ENCODE measurements around the gene POU2F3. TPM values are rescaled to one million over a fixed set of nuclear protein-coding genes. Genes with fewer than 3 reads are reported as not detected.

POU2F3 gene
- total RNA-seq: under 1 TPM in 3 of 4 donors, not detected in 1; 0.17 to 0.31 (median 0.22) TPM
- 0.05 TPM for polyA plus RNA-seq
- long read RNA-seq, donor 1: 0 reads
- long read RNA-seq, donor 2: 0 reads
- long read RNA-seq, donor 3: 0 reads
- long read RNA-seq, donor 4: 0 reads

DNA sequence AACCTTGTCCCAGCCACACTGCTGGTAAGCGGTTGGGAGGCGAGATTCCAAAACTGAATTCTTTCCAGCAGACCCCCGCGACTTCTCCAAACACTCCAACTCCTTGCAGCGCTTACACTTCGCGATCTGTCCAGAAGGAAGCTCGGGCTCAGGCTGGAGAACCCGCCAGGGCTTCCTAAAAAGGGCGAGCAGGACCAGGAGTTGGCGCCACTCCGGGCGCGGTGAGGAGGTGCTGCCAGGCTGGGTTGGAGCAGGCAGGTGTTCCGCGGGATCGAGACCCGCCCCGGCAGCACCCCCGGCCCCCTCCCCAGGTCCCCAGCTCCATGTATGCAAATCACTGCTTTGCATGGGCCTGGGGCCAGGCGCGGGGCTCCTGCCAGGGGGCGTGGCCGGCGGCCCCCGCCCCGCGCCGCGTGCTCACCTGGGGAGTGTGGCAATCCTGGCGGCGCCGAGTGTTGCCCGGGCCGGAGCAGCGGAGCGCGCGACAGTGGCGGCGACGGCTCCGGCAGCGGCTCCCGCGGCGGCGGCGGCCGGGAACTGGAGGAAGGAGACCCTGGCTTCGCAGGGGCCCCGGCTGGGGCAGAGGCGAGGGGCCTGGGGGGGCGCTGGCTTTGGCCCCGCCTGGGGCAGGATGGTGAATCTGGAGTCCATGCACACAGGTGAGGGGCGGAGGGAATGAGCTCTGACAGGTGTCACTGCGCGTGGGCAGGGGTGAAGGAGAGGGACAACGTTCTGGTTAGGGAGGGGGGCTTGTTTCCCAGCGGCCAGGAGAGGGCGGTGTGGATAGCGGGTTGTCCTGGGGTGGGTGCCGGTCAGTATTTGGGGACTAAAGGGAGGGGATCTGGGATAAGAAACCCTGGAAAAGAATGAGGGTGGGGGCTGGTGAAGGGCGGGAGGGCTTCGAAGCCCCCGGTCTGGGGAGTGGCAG lies at the start of gene POU2F3:
TSS of gene POU2F3 (plus strand) at position 428 of the 928 bp plus-strand sequence. CDS start at position 632, 204 bp downstream.
- intact Hi-C loops (cut with DNase I): loop anchor here in 2 of 4 donors (2.0 to 5.0 kb wide), 2 partner anchors 55 to 62 kb away; no protein-coding TSS in a partner anchor
- WGBS: 6% methylated on average over 66 of the region's 66 CpGs
- no peak for DNase-seq
- Histone ChIP-seq H3K4me1 (ENCODE audit: control insufficient read depth, insufficient read depth, low read length) (no peaks in the 10 kb centered on the region), H3K9me3 (ENCODE audit: control insufficient read depth, low read length) (no peaks in the 10 kb centered on the region), H3K27ac (ENCODE audit: low read length) (no peak within 1 kb of the TSS), H3K4me3 (ENCODE audit: low read length) (no peak within 1 kb of the TSS), H3K27me3 (ENCODE audit: control insufficient read depth, insufficient read depth) (no peaks in the 10 kb centered on the region)
- ATAC-seq: no peak

DNA sequence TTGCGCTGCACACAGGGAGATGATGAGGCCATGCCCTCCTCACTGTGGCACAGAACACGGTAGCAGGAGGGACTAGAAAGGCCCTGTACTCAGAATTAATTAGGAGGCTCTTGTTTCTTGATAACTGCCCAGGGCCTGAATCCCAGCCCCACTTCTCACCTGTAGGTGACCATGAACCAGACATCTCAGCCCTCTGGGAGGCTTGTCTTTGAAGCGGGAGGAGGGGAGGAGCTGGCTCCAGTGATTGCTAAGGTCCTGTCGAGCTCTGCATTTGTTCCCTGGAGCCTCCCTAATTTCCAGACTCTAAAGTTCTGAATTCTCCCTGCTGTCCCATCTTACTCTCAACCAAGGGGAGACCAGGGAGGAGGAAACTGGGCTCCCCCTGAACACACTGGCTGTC lies 48.9 kb upstream of the POU2F3 start:
- DNase-seq: peak in 1 of 3 donors; percentile 6
- H3K4me1 ChIP-seq (ENCODE audit: control insufficient read depth, insufficient read depth, low read length): peaks cover 2% of the 10 kb centered on the region
- intact Hi-C loops (cut with DNase I): no loop called here
- H3K4me3 ChIP-seq (ENCODE audit: low read length): no peak overlapping the region
- no peaks in the 10 kb centered on the region for H3K27me3 ChIP-seq (ENCODE audit: control insufficient read depth, insufficient read depth)
- WGBS: 86% methylated on average over 4 of the region's 4 CpGs
- no peak overlapping the region for H3K27ac ChIP-seq (ENCODE audit: low read length)
- no peak for ATAC-seq
- H3K9me3 ChIP-seq (ENCODE audit: control insufficient read depth, low read length): no peaks in the 10 kb centered on the region

DNA sequence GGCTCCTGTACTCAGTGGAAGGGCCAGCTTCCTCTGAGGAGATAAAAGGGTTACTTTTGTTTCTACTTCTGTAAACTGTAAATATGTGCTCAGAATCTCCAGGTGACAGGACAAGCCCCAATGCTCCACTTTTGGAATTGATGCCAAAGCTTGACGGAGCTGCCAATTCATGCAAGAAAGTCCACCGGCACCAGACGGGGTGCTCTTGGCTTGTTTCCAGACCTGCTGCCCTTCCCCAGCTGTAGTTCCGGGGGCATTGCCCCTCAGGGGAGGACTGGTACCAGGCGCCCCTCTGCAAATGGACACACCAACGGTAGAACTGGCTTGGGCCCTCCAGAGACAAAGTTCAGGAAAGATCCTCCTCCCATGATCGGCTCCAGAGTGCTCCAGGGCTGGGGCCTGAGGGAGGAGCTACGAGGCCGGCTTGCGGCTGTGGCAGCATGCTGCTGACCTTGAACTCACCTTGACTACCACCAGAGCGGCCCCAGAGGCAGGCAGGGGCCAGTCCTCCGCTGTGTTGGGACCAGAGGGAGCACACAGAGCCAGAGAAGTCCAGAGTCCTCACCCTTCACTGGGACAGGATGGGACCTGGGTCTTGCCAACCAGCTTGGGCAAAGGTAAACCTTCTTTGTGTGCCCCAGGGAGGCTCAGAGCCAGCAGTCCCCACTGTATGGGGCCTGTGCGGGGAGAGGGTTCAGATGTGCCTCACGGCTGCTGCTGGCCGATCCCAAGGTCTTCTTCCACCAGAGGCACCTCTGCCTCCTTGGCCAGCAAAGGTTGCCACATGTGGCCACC lies 46.9 kb upstream of the POU2F3 start:
- intact Hi-C loops (cut with DNase I): no loop called here
- no peak overlapping the region for H3K27ac ChIP-seq (ENCODE audit: low read length)
- no peaks in the 10 kb centered on the region for H3K4me1 ChIP-seq (ENCODE audit: control insufficient read depth, insufficient read depth, low read length)
- H3K4me3 ChIP-seq (ENCODE audit: low read length): no peak overlapping the region
- no peaks in the 10 kb centered on the region for H3K9me3 ChIP-seq (ENCODE audit: control insufficient read depth, low read length)
- DNase-seq (peak in 1 of 3 donors; percentile 39), ATAC-seq (no peak)
- WGBS: 76% methylated on average over 15 of the region's 15 CpGs
- H3K27me3 ChIP-seq (ENCODE audit: control insufficient read depth, insufficient read depth): no peaks in the 10 kb centered on the region

DNA sequence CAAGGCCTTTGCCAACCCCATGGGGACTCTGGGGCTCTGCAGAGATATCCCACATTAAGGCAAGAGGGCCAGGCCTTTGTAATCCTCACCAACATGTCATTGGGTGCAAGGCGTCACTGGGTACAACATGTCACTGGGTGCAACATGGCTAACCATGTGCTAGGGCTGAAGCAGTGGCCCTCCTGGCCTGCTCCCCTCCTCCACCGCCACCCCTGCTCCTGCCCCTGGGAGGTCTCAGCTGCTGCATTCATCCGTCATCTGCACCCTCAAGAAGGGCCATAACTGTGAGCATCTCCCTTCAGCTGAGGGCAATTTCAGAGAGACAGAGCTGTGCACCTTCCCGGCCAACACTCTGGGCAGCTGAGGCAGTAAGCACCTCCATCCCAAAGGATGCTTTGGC lies 45.8 kb upstream of the POU2F3 start:
- H3K9me3 ChIP-seq (ENCODE audit: control insufficient read depth, low read length): no peaks in the 10 kb centered on the region
- DNase-seq (peak in 1 of 3 donors; percentile 4), ATAC-seq (no peak)
- H3K27ac ChIP-seq (ENCODE audit: low read length): no peak overlapping the region
- H3K4me1 ChIP-seq (ENCODE audit: control insufficient read depth, insufficient read depth, low read length): no peaks in the 10 kb centered on the region
- WGBS: 96% methylated on average over 4 of the region's 4 CpGs
- H3K4me3 ChIP-seq (ENCODE audit: low read length): no peak overlapping the region
- H3K27me3 ChIP-seq (ENCODE audit: control insufficient read depth, insufficient read depth): no peaks in the 10 kb centered on the region
- intact Hi-C loops (cut with DNase I): no loop called here

DNA sequence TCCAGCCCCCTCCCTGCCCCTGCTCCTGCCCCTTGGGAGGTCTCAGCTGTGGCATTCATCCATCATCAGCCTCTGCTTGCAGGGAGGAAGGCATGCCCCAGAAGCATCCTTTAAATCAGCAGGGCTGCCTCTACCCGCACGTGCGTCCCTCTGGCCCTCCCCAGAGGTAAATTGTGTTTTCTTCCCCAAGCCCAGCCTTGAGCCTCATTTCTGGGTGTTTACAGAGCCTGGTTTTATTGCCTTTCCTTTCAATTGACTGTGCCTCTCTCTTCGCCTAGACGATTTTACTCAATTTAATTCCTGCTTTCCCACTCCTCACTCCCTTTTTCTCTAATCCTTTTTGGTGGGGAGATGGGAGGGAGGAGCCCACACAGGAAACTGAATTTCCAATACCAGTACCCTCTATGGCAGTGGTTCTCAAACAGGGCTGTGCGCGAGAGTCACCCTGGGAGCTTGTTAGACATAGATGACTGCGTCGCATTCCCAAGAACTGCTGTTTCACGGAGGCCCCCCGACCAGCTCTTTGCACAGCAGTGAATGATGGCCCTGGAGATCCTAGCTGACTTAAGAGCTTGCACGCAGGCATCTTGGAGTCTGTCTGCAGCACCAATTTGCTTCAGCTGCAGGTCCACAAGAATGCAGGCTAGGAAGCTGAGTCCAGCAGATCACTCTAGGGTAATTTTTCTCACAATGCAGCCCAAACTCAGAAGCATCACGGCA lies 44.2 kb upstream of the POU2F3 start:
- Histone ChIP-seq H3K4me1 (ENCODE audit: control insufficient read depth, insufficient read depth, low read length) (no peaks in the 10 kb centered on the region), H3K4me3 (ENCODE audit: low read length) (no peak overlapping the region), H3K9me3 (ENCODE audit: control insufficient read depth, low read length) (no peaks in the 10 kb centered on the region), H3K27me3 (ENCODE audit: control insufficient read depth, insufficient read depth) (no peaks in the 10 kb centered on the region), H3K27ac (ENCODE audit: low read length) (no peak overlapping the region)
- intact Hi-C loops (cut with DNase I): no loop called here
- DNase-seq (peak in 1 of 3 donors; percentile 37), ATAC-seq (no peak)
- 68% methylated on average over 13 of the region's 13 CpGs for WGBS

DNA sequence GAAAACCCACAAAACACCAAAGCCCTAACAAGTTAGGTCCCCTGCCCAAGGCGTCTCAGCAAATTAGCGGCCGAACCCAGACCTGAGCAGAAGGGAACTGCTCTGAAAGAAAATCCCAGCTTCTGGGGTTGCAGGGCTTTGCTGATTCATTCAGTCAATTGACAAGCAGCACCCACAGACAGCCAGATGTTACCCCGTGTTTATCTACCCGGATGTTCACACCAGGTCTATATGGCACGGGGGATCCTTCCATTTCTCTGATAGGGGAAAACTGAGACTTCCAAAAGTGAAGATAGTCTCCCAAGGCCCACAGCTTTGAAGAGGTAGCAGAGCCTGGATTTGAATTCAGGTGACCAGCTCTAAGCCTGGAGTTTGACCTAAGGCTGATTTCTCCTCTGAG lies 43.1 kb upstream of the POU2F3 start:
- ATAC-seq: no peak
- H3K4me1 ChIP-seq (ENCODE audit: control insufficient read depth, insufficient read depth, low read length): no peaks in the 10 kb centered on the region
- peak in 1 of 3 donors; percentile 15 for DNase-seq
- intact Hi-C loops (cut with DNase I): no loop called here
- H3K9me3 ChIP-seq (ENCODE audit: control insufficient read depth, low read length): no peaks in the 10 kb centered on the region
- H3K27me3 ChIP-seq (ENCODE audit: control insufficient read depth, insufficient read depth): no peaks in the 10 kb centered on the region
- WGBS: 78% methylated on average over 6 of the region's 6 CpGs
- no peak overlapping the region for H3K4me3 ChIP-seq (ENCODE audit: low read length)
- no peak overlapping the region for H3K27ac ChIP-seq (ENCODE audit: low read length)

DNA sequence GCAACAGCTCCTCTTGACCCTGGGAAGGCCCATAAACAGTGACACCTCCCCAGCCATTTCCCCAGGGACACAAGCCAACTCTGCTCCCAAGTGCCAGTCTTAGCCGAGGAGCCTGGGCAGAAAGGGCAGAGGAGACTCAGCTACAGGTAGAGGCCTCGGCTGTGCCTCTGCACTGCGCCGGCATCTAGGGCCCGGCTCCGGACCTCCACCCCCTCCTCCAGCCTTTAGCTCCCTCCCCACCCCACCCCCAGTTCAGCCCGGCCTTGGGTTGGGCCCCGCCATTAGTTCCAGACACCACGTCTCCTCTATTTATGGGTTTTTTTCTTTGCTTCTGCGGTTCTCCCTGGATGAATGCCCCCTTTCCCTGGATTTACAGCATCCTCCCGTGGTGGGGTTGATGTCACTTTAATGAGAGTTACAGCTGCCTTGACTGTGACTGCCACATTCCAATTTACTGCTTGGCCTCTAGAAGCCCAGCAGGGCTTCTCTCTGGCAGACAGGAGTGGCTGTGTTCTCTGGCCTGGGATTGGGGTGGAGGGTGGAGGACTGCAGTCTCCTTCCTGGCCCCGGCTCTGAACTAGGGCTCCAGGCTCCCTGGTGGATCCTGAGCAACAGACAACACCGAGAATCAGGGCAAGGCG lies 42.6 kb upstream of the POU2F3 start:
- Histone ChIP-seq H3K9me3 (ENCODE audit: control insufficient read depth, low read length) (no peaks in the 10 kb centered on the region), H3K4me1 (ENCODE audit: control insufficient read depth, insufficient read depth, low read length) (no peaks in the 10 kb centered on the region), H3K4me3 (ENCODE audit: low read length) (no peak overlapping the region), H3K27ac (ENCODE audit: low read length) (peak overlapping the region; percentile 44), H3K27me3 (ENCODE audit: control insufficient read depth, insufficient read depth) (no peaks in the 10 kb centered on the region)
- DNase-seq: peak in 2 of 3 donors; percentile 65 to 79
- peak; percentile 68 to 84 for ATAC-seq
- intact Hi-C loops (cut with DNase I): no loop called here
- 56% methylated on average over 14 of the region's 14 CpGs for WGBS

DNA sequence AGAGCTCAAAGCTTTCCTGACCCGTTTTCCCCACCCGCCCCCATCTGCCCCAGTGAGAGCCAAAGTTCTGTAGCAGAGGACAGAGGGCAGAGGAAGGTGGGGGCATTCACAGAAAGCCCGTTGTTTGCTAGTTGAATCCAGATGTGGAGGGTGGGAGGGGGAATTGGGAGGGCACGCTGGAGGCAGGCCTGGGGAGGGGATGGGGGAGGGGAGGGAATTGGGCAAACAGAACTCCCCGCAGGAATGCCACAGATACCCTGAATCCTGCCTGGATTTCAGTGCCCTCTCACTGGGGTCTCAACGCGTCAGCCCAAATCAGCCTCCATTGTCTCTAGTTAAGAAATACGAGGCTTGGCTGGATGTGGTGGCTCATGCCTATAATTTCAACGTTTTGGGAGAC lies 42.0 kb upstream of the POU2F3 start:
- 64% methylated on average over 9 of the region's 9 CpGs for WGBS

DNA sequence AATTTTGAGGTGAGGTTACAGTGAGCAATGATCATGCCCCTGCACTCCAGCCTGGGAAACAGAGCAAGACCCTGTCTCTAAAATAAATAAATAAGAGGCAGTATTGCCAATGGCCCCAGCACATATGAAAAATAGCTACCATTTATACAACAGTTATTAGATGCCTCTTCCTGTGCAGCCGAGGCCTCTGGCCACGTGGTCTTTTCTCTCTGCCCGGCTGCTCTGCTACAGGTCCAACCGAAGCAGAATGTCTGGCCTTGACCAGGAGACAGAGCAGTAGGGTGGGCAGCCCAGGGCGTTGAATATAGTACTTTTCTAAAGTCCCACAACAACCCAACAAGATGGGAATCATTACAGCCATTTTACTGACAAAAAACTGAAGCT lies 41.5 kb upstream of the POU2F3 start:
- Histone ChIP-seq H3K4me3 (ENCODE audit: low read length) (no peak overlapping the region), H3K9me3 (ENCODE audit: control insufficient read depth, low read length) (no peaks in the 10 kb centered on the region), H3K27ac (ENCODE audit: low read length) (no peak overlapping the region), H3K4me1 (ENCODE audit: control insufficient read depth, insufficient read depth, low read length) (no peaks in the 10 kb centered on the region), H3K27me3 (ENCODE audit: control insufficient read depth, insufficient read depth) (no peaks in the 10 kb centered on the region)
- intact Hi-C loops (cut with DNase I): no loop called here
- 70% methylated on average over 5 of the region's 5 CpGs for WGBS
- peak in 1 of 3 donors; percentile 6 for DNase-seq
- ATAC-seq: no peak

More for the DNA sequence above, 42.0 kb upstream of the POU2F3 start:
- no peak overlapping the region for H3K4me3 ChIP-seq (ENCODE audit: low read length)
- intact Hi-C loops (cut with DNase I): no loop called here
- H3K4me1 ChIP-seq (ENCODE audit: control insufficient read depth, insufficient read depth, low read length): no peaks in the 10 kb centered on the region
- ATAC-seq (no peak), DNase-seq (no peak)
- H3K9me3 ChIP-seq (ENCODE audit: control insufficient read depth, low read length): no peaks in the 10 kb centered on the region
- H3K27ac ChIP-seq (ENCODE audit: low read length): no peak overlapping the region
- no peaks in the 10 kb centered on the region for H3K27me3 ChIP-seq (ENCODE audit: control insufficient read depth, insufficient read depth)

DNA sequence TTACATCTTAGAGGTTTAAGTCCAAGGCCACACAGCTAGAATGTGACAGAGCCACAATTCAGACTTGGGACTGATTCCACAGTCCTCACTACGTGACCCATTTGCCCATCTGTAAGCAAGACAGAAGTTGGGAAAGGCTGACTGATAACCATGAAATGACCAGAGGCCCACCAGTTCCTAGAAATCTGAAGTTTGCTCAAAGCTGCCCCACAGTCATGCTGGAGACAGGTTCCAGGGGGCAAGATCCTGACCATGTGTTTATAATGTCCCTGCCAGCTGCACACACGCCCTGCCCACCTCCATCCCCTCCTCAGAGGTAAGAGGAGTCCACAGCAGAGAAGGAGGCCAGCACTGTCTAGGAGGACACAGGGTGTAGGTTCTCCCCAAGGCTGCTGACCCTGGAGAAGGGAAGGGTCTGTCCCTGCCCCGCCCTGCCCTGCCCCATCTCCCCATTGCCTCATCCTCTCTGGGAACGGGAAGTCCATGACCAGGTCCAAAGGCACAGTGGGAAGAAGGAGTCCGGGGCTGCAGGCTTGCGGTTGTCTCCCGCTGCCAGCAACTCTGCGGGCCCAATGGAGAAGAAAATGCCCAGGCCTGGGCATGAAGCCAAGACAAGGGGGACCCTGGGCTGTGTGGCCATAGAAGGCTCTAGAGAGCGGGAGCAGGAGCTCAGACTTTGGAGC lies 41.0 kb upstream of the POU2F3 start:
- intact Hi-C loops (cut with DNase I): no loop called here

More for the DNA sequence above, 41.0 kb upstream of the POU2F3 start:
- Histone ChIP-seq H3K9me3 (ENCODE audit: control insufficient read depth, low read length) (no peaks in the 10 kb centered on the region), H3K27ac (ENCODE audit: low read length) (no peak overlapping the region), H3K4me3 (ENCODE audit: low read length) (no peak overlapping the region), H3K27me3 (ENCODE audit: control insufficient read depth, insufficient read depth) (no peaks in the 10 kb centered on the region), H3K4me1 (ENCODE audit: control insufficient read depth, insufficient read depth, low read length) (no peaks in the 10 kb centered on the region)
- ATAC-seq (no peak), DNase-seq (peak in 1 of 3 donors; percentile 27)
- WGBS: 87% methylated on average over 9 of the region's 9 CpGs
